WTC11 (cell line): ENCODE measurements around the gene MACROD2. TPM values are rescaled to one million over a fixed set of nuclear protein-coding genes. Genes with fewer than 3 reads are reported as not detected.

Experiments used
- ATAC-seq: fragments of 200-7000 bp; cut with Tn5 transposase; 2 replicates; pipeline ENCODE4 v1.10.0; 2021; ENCODE audit warnings: mild to moderate bottlenecking, moderate library complexity
- CTCF ChIA-PET: fragments of 300-600 bp; sonication (Branson Sonifier 250); formaldehyde crosslinking; loops from one replicate; lab custom pipeline; 2021; ENCODE audit warnings: antibody characterized with exemption; lab: Charles Lee
- POLR2A ChIA-PET: fragments of 350-600 bp; sonication (Branson Sonifier 250); formaldehyde crosslinking; loops from one replicate; lab custom pipeline; 2021; ENCODE audit warnings: antibody characterized with exemption; lab: Charles Lee
- DNase-seq: peaks from one replicate; pipeline ENCODE4 v3.0.0; 2021; ENCODE audit warnings: low spot score
- H3K27ac Mint-ChIP-seq: 2 replicates; pipeline ENCODE4 v1.8.0; 2021; ENCODE audit warnings: mixed read lengths
- H3K27me3 Mint-ChIP-seq: 2 replicates; pipeline ENCODE4 v1.8.0; 2021; ENCODE audit warnings: low read depth, mild to moderate bottlenecking, moderate library complexity, mixed read lengths
- H3K36me3 Mint-ChIP-seq: 2 replicates; pipeline ENCODE4 v1.8.0; 2021; ENCODE audit warnings: mixed read lengths
- H3K4me1 Mint-ChIP-seq: 2 replicates; pipeline ENCODE4 v1.8.0; 2022; ENCODE audit warnings: mixed read lengths
- H3K4me3 Mint-ChIP-seq: 2 replicates; pipeline ENCODE4 v1.8.0; 2021; ENCODE audit warnings: mild to moderate bottlenecking, moderate library complexity, mixed read lengths
- H3K9me3 Mint-ChIP-seq: 2 replicates; pipeline ENCODE4 v1.8.0; 2021; ENCODE audit warnings: mixed read lengths
- ATF1 ChIP-seq: sonication (generic); formaldehyde crosslinking; IDR thresholded peaks from 2 replicates; pipeline ENCODE4 v1.8.1; 2023; ENCODE audit warnings: mild to moderate bottlenecking, moderate library complexity, missing genetic modification reagents
- FOXK1 ChIP-seq: sonication (generic); formaldehyde crosslinking; IDR thresholded peaks from 2 replicates; pipeline ENCODE4 v1.8.0; 2022; ENCODE audit warnings: mild to moderate bottlenecking, moderate library complexity, missing genetic modification reagents
- FOXP1 ChIP-seq: sonication (generic); formaldehyde crosslinking; IDR thresholded peaks from 2 replicates; pipeline ENCODE4 v1.8.0; 2022; ENCODE audit warnings: missing genetic modification reagents, mild to moderate bottlenecking, moderate library complexity, borderline replicate concordance
- NFE2L1 ChIP-seq: sonication (generic); formaldehyde crosslinking; IDR thresholded peaks from 2 replicates; pipeline ENCODE4 v1.8.1; 2023; ENCODE audit warnings: missing genetic modification reagents
- NR1H2 ChIP-seq: sonication (generic); formaldehyde crosslinking; IDR thresholded peaks from 2 replicates; pipeline ENCODE4 v1.9.0; 2021; ENCODE audit warnings: mild to moderate bottlenecking, moderate library complexity, missing genetic modification reagents
- NR3C1 ChIP-seq: sonication (generic); formaldehyde crosslinking; conservative IDR thresholded peaks from 2 replicates; pipeline ENCODE4 v1.8.1; 2023; ENCODE audit warnings: low read depth, mild to moderate bottlenecking, missing genetic modification reagents
- RELA ChIP-seq: sonication (generic); formaldehyde crosslinking; IDR thresholded peaks from 2 replicates; pipeline ENCODE4 v1.8.1; 2022; ENCODE audit warnings: missing genetic modification reagents, mild to moderate bottlenecking, borderline replicate concordance
- SMAD3 ChIP-seq: sonication (generic); formaldehyde crosslinking; IDR thresholded peaks from 2 replicates; pipeline ENCODE4 v1.8.0; 2022; ENCODE audit warnings: missing genetic modification reagents, mild to moderate bottlenecking, borderline replicate concordance
- ZNF263 ChIP-seq: sonication (generic); formaldehyde crosslinking; IDR thresholded peaks from 2 replicates; pipeline ENCODE4 v1.8.1; 2022; ENCODE audit warnings: low read depth, mild to moderate bottlenecking, moderate library complexity, missing genetic modification reagents
- ZNF396 ChIP-seq: fragments of 250-450 bp; sonication (Bioruptor Pico); IDR thresholded peaks from 2 replicates; pipeline ENCODE4 v1.8.0; 2021; ENCODE audit warnings: mild to moderate bottlenecking, moderate library complexity, borderline replicate concordance
- ZNF416 ChIP-seq: fragments of 250-450 bp; sonication (Bioruptor Pico); IDR thresholded peaks from 2 replicates; pipeline ENCODE4 v1.9.0; 2021; ENCODE audit warnings: mild to moderate bottlenecking, inconsistent platforms
- ZNF671 ChIP-seq: fragments of 250-450 bp; sonication (Bioruptor Pico); IDR thresholded peaks from 2 replicates; pipeline ENCODE4 v1.8.0; 2021; ENCODE audit warnings: mild to moderate bottlenecking
- total RNA-seq: library from RNA; stranded (reverse); gene quantifications from 3 replicates; pipeline ENCODE4 v1.2.3, GENCODE V29; 2021
- TF ChIP-seq, protein P1 (sequence below): sonication (generic); formaldehyde crosslinking; IDR thresholded peaks from 2 replicates; pipeline ENCODE4 v1.8.1; 2023; ENCODE audit warnings: mild to moderate bottlenecking, missing genetic modification reagents
- TF ChIP-seq, protein P2 (sequence below): sonication (generic); formaldehyde crosslinking; IDR thresholded peaks from 2 replicates; pipeline ENCODE4 v1.8.0; 2023; ENCODE audit warnings: missing genetic modification reagents, mild to moderate bottlenecking, borderline replicate concordance
- TF ChIP-seq, protein P3 (sequence below): fragments of 250-450 bp; sonication (Bioruptor Pico); IDR thresholded peaks from 2 replicates; pipeline ENCODE4 v1.9.0; 2021; ENCODE audit warnings: mild to moderate bottlenecking
- TF ChIP-seq, protein P4 (sequence below): sonication (generic); formaldehyde crosslinking; IDR thresholded peaks from 2 replicates; pipeline ENCODE4 v1.8.1; 2023; ENCODE audit warnings: mild to moderate bottlenecking, moderate library complexity, missing genetic modification reagents
- TF ChIP-seq, protein P5 (sequence below): fragments of 250-450 bp; sonication (Bioruptor Pico); IDR thresholded peaks from 2 replicates; pipeline ENCODE4 v1.9.0; 2021; ENCODE audit warnings: moderate library complexity, mild to moderate bottlenecking, inconsistent platforms, borderline replicate concordance
- TF ChIP-seq, protein P6 (sequence below): sonication (generic); formaldehyde crosslinking; IDR thresholded peaks from 2 replicates; pipeline ENCODE4 v1.8.1; 2022; ENCODE audit warnings: missing genetic modification reagents, borderline replicate concordance
- TF ChIP-seq, protein P7 (sequence below): sonication (generic); formaldehyde crosslinking; IDR thresholded peaks from 2 replicates; pipeline ENCODE4 v1.8.1; 2023; ENCODE audit warnings: mild to moderate bottlenecking, missing genetic modification reagents, moderate library complexity

The MACROD2 gene
- total RNA-seq, 1 experiment from 2014 or later = 4.1 TPM

DNA sequence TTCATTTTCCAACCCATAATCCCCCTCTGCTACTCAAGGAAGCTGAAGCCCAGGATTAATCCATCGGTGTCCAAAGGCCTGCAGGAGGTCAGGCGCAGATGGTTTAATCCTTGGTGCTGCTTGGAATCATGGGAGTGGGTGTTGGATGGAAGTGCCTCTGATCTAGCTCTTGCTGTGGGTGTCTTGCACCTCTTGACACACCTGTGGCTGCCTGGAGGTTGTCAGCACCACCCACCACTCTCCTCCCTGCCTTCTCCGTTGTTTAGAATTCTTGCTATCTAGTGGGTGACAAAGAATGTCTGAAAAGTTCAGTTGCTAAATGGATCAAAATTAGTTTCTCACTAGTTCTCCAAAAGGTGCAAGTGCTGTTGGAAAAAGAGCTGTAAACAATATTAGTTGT lies 1416.5 kb downstream of the MACROD2 start:
- no peaks in the 10 kb centered on the region for H3K36me3 Mint-ChIP-seq
- no peak overlapping the region for H3K4me3 Mint-ChIP-seq
- CTCF ChIA-PET = no interaction called here

More for the DNA sequence above, 1416.5 kb downstream of the MACROD2 start:
- TF ChIP-seq NR1H2 (no peak), NFE2L1 (CRISPR knock-in tag) (no peak), ATF1 (no peak), SMAD3 (no peak), ZNF416 (CRISPR knock-in tag) (no peak), FOXK1 (CRISPR knock-in tag) (no peak), NR3C1 (no peak), FOXP1 (no peak), RELA (CRISPR knock-in tag) (no peak), ZNF396 (CRISPR knock-in tag) (no peak), ZNF671 (CRISPR knock-in tag) (no peak), ZNF263 (no peak)
- TF ChIP-seq, protein P1, sequence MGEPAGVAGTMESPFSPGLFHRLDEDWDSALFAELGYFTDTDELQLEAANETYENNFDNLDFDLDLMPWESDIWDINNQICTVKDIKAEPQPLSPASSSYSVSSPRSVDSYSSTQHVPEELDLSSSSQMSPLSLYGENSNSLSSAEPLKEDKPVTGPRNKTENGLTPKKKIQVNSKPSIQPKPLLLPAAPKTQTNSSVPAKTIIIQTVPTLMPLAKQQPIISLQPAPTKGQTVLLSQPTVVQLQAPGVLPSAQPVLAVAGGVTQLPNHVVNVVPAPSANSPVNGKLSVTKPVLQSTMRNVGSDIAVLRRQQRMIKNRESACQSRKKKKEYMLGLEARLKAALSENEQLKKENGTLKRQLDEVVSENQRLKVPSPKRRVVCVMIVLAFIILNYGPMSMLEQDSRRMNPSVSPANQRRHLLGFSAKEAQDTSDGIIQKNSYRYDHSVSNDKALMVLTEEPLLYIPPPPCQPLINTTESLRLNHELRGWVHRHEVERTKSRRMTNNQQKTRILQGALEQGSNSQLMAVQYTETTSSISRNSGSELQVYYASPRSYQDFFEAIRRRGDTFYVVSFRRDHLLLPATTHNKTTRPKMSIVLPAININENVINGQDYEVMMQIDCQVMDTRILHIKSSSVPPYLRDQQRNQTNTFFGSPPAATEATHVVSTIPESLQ (CRISPR knock-in tag) = no peak
- TF ChIP-seq, protein P2, sequence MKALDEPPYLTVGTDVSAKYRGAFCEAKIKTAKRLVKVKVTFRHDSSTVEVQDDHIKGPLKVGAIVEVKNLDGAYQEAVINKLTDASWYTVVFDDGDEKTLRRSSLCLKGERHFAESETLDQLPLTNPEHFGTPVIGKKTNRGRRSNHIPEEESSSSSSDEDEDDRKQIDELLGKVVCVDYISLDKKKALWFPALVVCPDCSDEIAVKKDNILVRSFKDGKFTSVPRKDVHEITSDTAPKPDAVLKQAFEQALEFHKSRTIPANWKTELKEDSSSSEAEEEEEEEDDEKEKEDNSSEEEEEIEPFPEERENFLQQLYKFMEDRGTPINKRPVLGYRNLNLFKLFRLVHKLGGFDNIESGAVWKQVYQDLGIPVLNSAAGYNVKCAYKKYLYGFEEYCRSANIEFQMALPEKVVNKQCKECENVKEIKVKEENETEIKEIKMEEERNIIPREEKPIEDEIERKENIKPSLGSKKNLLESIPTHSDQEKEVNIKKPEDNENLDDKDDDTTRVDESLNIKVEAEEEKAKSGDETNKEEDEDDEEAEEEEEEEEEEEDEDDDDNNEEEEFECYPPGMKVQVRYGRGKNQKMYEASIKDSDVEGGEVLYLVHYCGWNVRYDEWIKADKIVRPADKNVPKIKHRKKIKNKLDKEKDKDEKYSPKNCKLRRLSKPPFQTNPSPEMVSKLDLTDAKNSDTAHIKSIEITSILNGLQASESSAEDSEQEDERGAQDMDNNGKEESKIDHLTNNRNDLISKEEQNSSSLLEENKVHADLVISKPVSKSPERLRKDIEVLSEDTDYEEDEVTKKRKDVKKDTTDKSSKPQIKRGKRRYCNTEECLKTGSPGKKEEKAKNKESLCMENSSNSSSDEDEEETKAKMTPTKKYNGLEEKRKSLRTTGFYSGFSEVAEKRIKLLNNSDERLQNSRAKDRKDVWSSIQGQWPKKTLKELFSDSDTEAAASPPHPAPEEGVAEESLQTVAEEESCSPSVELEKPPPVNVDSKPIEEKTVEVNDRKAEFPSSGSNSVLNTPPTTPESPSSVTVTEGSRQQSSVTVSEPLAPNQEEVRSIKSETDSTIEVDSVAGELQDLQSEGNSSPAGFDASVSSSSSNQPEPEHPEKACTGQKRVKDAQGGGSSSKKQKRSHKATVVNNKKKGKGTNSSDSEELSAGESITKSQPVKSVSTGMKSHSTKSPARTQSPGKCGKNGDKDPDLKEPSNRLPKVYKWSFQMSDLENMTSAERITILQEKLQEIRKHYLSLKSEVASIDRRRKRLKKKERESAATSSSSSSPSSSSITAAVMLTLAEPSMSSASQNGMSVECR = no peak
- TF ChIP-seq, protein P3, sequence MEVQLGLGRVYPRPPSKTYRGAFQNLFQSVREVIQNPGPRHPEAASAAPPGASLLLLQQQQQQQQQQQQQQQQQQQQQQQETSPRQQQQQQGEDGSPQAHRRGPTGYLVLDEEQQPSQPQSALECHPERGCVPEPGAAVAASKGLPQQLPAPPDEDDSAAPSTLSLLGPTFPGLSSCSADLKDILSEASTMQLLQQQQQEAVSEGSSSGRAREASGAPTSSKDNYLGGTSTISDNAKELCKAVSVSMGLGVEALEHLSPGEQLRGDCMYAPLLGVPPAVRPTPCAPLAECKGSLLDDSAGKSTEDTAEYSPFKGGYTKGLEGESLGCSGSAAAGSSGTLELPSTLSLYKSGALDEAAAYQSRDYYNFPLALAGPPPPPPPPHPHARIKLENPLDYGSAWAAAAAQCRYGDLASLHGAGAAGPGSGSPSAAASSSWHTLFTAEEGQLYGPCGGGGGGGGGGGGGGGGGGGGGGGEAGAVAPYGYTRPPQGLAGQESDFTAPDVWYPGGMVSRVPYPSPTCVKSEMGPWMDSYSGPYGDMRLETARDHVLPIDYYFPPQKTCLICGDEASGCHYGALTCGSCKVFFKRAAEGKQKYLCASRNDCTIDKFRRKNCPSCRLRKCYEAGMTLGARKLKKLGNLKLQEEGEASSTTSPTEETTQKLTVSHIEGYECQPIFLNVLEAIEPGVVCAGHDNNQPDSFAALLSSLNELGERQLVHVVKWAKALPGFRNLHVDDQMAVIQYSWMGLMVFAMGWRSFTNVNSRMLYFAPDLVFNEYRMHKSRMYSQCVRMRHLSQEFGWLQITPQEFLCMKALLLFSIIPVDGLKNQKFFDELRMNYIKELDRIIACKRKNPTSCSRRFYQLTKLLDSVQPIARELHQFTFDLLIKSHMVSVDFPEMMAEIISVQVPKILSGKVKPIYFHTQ (CRISPR knock-in tag) = no peak
- TF ChIP-seq, protein P4, sequence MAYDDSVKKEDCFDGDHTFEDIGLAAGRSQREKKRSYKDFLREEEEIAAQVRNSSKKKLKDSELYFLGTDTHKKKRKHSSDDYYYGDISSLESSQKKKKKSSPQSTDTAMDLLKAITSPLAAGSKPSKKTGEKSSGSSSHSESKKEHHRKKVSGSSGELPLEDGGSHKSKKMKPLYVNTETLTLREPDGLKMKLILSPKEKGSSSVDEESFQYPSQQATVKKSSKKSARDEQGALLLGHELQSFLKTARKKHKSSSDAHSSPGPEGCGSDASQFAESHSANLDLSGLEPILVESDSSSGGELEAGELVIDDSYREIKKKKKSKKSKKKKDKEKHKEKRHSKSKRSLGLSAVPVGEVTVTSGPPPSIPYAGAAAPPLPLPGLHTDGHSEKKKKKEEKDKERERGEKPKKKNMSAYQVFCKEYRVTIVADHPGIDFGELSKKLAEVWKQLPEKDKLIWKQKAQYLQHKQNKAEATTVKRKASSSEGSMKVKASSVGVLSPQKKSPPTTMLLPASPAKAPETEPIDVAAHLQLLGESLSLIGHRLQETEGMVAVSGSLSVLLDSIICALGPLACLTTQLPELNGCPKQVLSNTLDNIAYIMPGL (CRISPR knock-in tag) = no peak
- TF ChIP-seq, protein P5, sequence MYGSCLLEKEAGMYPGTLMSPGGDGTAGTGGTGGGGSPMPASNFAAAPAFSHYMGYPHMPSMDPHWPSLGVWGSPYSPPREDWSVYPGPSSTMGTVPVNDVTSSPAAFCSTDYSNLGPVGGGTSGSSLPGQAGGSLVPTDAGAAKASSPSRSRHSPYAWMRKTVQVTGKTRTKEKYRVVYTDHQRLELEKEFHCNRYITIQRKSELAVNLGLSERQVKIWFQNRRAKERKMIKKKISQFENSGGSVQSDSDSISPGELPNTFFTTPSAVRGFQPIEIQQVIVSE (CRISPR knock-in tag) = no peak
- TF ChIP-seq, protein P6, sequence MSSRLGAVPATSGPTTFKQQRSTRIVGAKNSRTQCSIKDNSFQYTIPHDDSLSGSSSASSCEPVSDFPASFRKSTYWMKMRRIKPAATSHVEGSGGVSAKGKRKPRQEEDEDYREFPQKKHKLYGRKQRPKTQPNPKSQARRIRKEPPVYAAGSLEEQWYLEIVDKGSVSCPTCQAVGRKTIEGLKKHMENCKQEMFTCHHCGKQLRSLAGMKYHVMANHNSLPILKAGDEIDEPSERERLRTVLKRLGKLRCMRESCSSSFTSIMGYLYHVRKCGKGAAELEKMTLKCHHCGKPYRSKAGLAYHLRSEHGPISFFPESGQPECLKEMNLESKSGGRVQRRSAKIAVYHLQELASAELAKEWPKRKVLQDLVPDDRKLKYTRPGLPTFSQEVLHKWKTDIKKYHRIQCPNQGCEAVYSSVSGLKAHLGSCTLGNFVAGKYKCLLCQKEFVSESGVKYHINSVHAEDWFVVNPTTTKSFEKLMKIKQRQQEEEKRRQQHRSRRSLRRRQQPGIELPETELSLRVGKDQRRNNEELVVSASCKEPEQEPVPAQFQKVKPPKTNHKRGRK (CRISPR knock-in tag) = no peak
- TF ChIP-seq, protein P7, sequence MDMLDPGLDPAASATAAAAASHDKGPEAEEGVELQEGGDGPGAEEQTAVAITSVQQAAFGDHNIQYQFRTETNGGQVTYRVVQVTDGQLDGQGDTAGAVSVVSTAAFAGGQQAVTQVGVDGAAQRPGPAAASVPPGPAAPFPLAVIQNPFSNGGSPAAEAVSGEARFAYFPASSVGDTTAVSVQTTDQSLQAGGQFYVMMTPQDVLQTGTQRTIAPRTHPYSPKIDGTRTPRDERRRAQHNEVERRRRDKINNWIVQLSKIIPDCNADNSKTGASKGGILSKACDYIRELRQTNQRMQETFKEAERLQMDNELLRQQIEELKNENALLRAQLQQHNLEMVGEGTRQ (CRISPR knock-in tag) = no peak
- no peaks in the 10 kb centered on the region for H3K27me3 Mint-ChIP-seq
- POLR2A ChIA-PET = no interaction called here
- peaks cover 11% of the 10 kb centered on the region for H3K9me3 Mint-ChIP-seq
- no peak for ATAC-seq
- peaks cover 10% of the 10 kb centered on the region for H3K4me1 Mint-ChIP-seq
- no peak for DNase-seq
- no peak overlapping the region for H3K27ac Mint-ChIP-seq
